NCI-H345 treated with DMSO at 0.1 percent for 48 hours (cell line): ENCODE data around the gene SYPL2.
"Not testable (repeated sequence)": the region's sequence is repeated elsewhere in the genome, so short reads cannot be mapped to it uniquely, and the experiment has no call there.

Experiments used
- DNase-seq: peaks from one replicate; lab custom pipeline; 2025; ENCODE audit not compliant: unreplicated experiment; lab: John Stamatoyannopoulos, UW

The SYPL2 gene

DNA sequence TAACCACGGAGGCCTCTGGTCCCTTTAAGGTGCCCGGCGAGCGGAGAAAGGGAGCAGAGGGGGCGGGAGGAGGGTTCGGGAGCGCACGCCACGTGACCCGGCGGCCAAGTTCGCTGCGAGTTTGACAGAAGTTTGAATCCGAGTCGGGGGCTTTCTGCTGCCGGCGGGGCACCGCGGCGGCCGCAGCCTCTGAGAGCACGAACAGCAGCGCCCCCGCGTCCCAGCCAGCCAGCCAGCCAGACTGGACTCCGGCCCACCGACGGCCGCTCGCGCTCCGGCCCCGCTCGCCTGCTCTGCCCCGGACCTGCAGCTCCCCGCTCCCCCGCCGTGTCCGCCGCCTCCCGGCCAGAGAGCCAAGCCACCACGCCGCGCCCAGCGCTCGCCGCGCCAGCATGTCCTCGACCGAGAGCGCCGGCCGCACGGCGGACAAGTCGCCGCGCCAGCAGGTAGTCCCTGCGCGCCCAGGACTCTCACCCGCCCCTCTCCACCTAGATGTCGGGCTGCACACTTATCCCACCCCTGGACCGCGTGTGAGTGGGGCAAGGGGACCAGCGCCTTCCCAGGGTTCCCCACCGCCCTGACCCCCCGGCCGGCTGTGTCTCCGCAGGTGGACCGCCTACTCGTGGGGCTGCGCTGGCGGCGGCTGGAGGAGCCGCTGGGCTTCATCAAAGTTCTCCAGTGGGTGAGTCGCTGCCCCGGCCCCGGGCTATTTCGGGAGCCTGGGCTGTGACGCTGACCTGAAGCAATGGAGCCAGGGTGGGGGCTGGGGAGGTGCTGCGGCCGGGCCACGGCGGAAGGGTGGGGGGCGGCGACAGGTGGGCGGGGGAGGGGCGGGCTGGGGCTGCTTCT lies at the start of gene SYPL2:
Gene SYPL2, plus strand, starts transcription at position 95 of the 849 bp plus-strand sequence. Its CDS starts 298 bp downstream, at position 393.
- no peak for DNase-seq

DNA sequence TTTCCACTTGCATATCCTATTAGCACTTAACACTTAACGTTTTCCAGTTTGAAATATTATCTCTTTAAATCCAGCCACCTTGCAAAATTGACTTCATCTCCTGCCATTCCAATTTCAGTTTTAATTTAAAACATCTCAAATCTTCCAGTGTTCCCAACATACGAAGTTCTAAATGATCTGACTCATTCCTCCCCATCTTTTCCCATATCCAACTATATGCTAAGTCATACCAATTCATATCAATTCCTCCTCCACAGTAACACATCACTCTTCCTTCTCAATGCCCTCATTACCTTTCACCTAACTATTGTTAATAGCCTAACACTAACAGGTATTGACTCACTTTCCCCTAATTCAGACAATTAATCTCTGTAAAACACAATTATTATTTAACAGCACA lies 42.8 kb upstream of the SYPL2 start:
- no peak for DNase-seq

DNA sequence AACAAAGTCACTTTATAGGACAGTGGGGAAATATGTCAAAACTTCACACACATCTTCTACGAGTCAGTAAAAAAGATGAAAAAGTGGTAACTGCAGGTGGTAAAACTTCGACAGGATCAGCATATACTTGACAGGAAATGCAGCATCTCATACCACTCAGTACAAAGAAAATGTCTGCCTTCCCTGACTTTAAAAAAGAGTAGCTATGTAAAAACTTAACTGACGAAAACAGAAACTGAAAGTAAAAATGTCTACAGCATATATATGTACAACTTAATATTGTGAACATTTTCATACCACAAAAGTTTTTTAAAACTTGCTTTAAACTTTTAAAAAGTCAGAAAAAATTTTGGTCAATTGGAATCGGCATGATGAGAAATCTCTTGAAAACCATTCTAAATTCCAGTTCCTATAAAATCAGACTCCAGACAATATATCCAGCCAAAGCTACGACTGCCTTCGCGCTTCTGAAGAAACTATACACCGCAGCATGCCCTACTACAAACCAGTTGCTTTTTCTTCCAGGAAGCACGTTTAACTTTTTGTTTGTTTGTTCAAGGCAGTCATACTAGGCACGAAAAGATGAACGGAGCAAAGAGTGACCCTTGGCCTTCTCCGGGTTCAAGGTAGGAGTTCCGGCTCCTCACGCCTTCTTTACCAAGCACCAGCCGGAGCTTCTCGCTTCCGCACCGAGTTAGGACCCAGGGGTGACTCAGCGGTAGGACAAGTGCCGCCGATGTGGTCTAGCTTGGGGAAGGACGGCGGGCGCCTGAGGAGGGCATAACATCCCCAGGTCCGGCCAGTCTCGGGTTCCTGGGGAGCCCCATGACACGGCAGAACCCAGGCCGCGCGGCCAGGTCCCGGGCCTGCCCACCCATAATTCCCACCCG lies 40.7 kb upstream of the SYPL2 start:
- no peak for DNase-seq

DNA sequence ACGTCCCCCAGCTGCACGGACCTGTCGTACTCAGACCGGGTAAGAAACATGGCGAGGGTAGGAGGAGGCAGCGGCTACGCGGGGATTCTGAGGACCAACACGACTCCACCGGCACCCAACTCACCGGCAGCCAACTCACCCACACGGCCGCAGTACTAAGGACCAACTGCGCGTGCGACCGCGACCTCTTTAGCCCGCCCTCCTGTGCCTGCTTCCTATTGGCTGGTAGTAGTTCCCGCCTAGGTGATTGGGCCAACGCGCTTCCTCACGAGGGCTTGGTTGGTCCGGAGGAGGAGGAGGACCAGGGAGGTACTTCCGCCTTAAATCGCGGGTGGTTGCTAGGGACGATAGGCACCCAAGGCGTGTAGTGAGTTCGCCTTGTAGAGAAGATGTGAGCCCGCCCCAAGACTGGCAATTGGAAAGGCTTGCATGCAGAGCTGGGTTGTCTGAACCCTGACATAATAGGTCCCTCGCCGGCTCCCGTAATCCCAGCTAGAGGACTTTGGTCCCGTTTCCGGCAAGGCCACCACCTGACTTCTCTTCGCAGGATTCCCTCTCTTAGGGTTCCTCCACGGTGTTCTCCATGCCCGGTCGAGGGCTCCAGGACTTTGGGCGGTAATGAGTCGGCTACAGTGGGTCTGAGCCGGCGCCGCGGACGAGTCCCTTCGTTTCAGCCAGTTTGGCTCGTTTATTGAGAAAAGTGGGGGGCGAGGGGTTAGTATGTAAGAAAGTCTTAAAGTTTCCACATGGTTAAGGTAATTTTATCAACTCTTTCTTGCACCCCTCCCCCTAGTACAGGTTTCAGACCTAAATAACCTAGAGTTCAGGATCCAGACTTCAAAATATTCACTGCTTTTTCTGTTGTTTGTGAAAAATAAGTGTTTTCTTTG lies 39.8 kb upstream of the SYPL2 start, which contains the start of gene PSMA5:
Gene PSMA5, minus strand, starts transcription at position 168 of the 890 bp plus-strand sequence. Its CDS starts 118 bp downstream, at position 50.
- DNase-seq = peak; percentile 95

DNA sequence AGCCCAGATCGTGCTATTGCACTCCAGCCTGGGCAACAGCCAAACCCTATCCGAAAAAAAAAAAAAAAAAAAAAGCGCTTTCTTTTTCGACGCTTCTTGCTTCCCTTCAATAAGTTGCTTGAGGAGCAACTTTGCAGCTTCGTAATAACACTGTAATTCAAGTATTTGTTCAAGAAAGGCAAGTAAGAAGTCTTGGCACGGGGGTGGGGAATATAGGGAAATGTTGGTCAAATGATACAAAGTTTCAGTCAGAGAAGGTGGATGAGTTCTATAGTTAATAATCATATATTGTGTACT lies 39.2 kb upstream of the SYPL2 start:
- no peak for DNase-seq

DNA sequence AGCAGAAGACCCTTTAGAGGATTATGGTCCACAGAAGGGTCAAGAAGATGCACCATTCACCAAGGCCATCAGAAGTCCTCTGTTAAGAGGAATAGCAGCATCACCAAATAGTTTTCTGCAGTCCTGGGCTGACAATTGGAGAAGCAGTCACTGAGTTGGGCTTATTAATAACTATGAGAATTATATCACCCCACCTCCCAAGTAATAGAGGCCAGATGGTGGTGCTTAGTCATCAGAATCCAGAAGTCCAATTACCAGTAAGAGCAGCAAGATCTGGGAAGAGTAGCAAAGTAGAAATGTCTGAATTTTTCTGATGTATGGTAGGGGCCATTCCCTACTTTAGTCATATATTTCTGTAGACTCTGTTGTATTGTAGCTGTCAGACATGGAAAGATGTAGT lies 34.0 kb upstream of the SYPL2 start:
- DNase-seq = no peak

DNA sequence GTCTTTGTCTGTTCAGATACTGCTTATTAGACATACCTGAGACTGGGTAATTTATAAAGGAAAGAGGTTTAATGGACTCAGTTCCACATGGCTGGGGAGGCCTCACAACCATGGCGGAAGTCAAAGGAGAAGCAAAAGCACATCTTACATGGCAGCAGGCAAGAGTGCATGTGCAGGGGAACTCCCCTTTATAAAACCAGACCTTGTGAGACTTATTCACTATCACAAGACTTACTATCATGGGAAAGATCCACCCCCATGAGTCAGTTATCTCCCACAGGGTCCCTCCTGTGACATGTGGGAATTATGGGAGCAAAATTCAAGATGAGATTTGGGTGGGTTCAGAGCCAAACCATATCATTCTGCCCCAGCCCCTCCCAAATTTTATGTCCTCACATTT lies 33.0 kb upstream of the SYPL2 start:
- DNase-seq = no peak

DNA sequence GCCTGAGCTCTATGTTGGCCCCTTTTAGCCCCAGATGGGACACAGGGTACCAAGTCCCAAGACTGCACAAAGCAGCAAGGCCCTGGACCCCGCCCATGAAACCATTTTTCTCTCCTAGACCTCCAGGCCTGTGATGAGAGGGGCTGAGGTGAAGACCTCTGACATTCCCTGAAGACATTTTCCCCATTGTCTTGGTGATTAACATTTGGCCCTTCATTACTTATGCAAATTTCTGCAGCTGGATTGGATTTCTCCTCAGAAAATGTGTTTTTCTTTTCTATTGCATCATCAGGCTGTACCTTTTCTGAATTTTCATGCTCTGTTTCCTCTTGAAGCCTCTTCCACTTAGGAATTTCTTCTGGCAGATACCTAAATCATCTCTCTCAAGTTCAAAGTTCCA lies 31.9 kb upstream of the SYPL2 start:
- no peak for DNase-seq

DNA sequence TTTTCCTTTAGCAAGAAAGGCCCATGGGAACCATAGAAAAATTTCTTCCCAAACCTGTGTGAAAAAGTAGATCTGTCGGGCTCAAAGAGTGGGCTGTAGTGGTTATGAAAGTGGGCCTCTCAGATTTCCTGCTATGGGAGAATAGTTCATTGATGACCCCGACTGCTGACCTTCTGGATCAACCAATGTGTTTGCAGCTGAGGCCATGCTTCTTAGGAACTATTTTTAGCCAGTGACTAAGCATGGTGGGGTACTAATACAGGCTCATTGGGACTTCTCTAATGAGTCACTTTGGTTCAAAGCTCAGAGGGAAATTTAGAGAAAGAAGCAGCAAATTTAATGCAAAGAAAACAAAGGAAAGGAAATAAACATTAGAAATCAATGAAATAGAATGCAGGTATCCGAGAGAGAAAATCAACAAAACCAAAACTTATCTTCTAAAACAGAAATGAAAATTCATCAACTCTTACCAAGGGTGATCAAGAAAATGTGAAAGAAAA lies 27.5 kb upstream of the SYPL2 start:
- no peak for DNase-seq

DNA sequence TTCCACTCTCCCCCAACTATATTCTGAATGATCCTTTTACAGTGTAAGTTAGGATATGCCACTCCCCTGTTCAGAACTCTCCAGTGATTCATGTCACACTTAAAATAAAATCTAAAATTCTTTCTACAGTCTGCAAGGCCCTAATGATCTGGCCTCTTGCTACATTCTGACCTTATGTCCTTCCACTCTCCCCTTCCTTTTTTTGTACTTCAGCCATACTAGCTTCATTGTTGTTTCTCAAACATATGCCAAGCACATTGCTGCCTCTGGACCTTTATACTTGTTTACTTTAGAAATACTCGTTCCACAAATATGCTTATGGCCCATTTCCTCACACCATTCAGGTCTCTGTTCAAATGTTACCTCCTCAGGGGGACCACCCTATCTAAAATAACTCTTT lies 25.3 kb upstream of the SYPL2 start:
- DNase-seq = no peak

DNA sequence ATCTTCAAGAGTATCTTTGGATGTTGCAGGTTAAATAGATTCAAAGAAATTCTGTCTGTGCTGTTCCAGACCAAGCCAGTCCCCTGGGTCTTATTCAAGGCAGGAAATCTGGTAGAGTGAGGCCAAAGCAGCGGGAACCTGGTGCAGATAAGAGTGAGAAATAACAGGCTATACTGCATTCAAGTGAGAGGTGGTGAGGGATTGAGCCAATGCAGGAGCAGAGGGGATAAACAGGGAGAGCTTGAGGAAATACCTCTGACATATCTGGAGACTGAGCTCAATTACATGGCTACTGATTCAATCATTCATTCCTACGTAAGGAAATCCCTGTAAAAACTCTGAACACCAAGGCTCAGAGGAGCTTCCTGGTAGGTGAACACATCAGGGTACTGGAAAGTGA lies 22.9 kb upstream of the SYPL2 start:
- DNase-seq = no peak

DNA sequence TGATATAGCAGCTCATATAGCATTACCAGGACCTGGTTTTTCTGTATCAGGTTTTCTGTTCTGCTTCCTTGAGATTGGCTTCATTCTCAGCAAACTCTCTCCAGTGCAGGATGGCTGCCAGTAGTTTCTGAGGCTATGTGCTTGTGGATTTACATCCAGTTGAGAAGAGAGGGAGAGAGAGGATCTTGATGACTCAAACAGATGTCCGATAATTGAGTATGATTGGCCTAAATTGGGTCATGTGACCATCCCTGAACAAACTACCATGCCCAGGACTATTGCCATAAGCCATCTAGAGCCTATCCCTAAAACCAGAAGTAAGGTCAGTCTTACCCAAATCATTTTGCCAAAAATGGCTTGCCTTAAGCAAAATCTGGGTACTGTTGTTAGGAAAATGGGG lies 22.0 kb upstream of the SYPL2 start:
- no peak for DNase-seq

DNA sequence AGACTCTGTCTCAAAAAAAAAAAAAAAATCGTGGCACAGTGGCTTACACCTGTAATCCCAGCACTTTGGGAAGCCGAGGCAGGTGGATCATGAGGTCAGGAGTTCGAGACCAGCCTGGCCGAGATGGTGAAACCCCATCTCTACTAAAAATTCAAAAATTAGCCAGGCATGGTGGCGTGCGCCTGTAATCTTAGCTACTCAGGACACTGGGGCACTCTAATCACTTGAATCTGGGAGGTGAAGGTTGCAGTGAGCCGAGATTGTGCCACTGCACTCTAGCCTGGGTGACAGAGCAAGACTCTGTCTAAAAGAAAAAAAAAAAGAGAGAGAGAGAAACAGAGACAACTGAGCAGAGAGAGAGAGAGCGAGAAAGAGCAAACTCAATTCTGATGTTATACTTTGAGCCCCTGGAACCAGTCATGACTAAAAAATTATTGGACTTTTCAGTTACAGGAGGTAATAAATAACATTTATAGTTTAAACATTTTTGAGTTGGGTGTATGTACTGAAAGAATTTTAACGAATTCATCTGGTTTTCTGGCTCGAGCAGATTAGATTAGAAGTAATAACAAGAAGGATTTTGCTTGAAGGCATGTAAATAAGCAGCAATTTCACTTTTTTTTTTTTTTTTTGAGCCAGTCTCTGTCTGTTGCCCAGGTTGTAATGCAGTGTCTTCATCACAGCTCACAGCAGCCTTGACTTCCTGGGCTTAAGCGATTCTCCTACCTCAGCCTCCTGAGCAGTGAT lies 20.2 kb upstream of the SYPL2 start:
- DNase-seq = not testable (repeated sequence)

DNA sequence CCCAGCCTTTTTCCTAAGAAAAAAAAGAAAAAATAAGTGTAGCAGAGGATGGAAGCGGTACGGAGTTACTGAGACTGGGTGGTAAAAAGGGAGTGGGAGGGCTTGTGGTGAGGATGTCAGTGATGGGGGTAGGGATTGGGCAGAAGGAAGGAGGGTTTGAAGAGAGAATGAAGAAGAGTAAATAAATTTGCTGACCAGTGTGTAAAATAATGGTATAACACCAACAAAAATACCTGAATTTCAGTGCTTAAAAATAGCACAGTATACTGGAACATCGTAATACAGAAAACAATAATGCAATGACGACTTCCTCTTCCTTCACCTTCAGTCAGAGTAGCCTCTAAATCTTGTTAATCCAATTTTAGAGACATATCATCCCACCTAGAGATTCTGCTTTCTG lies 18.8 kb upstream of the SYPL2 start:
- DNase-seq = no peak

DNA sequence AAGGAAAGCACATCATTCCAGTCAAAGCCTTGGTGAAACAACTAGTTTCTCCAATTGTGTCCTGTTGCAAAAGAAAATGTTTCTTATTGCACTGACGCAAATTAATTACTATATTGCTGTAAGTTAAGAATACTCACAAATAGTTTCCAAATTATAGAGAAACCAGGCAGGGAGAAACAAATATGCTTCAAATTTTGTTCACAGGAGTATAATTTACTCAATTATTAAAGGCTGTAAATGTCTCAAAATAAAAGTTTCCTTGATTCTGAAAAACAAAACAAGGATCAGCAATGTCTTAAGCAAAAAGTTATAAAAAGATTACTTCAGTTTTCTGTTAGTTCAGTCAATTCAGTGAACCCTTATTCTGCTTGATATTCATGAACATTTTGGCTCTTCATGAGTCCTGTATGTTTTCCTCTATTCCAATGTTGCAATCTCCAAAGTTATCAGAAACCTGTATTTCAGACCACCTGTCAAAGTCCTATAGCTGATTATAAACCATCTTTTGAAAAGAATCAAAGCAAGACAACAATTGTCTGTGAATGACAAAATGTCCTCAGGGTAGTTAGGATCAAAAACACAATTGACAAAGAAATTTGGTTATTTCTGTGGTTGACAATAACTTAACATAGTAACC lies 11.7 kb upstream of the SYPL2 start:
- DNase-seq = no peak

DNA sequence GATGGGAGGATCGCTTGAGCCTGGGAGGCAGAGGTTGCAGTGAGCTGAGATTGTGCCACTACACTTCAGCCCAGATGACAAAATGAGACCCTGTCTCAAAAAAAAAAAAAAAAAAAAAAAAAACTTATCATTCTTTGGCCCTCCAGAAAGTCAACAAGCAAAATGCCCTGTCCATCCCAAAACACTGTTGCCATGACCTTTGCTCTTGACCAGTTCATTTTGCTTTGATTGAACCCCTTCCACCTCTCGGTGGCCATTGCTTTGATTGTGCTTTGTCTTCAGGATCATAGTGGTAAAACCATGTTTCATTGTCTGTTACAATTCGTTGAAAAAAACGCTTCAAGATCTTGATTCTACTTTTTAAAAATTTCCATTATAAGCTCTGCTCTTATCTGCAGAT lies 8.5 kb upstream of the SYPL2 start:
- no peak for DNase-seq

DNA sequence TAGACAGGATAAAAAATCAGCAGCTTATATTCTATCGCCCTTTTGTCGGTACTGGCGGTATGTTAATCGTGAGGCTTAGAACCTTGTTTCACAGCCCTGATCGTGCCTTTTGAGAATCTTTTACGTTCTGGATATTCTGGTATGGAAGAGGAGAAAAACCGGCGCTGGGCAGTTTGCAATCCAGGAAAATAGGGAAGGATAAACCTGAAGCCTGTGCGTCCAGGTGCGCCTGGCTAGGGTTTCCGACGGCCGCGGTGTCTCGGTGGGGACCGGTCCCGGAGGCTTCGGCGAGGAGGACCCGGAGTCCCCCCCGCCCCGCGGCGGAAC lies 258 bp upstream of the SYPL2 start:
- DNase-seq = no peak

DNA sequence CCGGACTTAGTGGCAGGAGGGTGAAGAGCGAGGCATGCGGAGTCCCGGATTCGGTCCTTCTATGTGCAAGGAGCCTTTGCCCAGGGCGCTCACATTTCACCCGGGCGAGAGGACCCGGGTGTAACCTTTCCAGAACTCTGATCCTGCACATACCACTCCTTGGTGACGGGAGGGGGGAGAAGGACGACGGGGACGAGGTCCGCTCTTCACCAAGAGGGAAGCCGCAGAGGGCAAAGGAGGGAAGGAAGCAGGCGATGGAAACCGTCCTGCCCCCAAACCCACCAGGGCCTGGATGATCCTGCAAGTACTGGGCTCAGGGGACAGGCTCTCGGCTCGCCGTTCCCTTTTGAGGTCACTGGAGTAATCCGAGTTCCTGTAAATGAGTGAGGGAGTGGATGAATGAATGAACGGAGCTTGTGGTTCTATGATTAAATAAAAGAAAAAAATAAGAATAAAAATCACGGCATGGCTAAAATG lies 993 bp downstream of the SYPL2 start:
- DNase-seq = no peak

DNA sequence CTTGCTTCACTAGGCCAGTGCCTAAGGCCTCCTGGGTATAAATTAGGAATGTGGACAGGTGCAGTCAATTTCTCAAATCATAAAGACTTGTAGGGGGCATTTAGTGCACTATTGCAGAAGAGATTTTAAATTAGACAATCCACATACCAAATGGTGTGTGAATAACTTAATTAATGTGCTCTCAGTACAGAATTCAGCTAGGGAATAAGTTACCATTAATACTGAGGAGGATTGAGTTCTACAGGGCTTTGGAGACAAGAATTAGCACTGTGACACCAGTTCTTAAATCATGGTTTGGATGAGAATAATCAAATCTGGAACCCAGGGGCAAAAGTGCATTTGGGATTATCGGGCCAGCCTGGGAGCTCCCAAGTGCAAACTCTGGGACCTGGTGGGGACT lies 1.7 kb downstream of the SYPL2 start:
- DNase-seq = no peak

DNA sequence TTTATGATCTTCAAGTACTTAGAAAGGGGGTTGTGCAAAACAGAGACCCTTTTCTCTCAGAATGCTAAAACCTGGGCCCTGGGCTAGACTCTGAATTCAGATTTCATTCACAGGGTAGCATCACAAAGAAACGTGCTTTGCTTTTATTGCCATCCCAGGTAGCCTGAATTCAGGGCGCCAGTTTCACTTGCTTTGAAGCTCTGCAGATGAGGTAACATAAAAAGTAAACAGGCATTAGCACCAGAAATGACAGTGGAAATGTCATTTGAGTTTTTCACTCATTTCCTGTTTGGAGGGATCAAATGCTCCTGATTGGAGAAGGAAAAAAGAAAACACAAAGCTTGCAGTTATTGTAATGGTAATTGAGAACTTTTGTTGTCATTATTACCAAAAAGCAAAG lies 2.6 kb downstream of the SYPL2 start:
- DNase-seq = no peak
